GM19099 (cell line): ENCODE measurements around the gene PPP6R1.

Experiments used
- POLR2A ChIP-seq: IDR thresholded peaks from 3 replicates; pipeline ENCODE4 v1.6.1; 2011; ENCODE audit warnings: low read depth; ENCODE audit not compliant: insufficient read length; ENCODE audit errors: extremely low read depth

The PPP6R1 gene

GRCh38 chr19:55289117-55289796 is 30.4 kb upstream of the PPP6R1 start:
- no peak for TF ChIP-seq POLR2A

- no peak for TF ChIP-seq POLR2A
Observed at GRCh38 chr19:55287361-55288079, 28.7 kb upstream of the PPP6R1 start.

- no peak for TF ChIP-seq POLR2A
Observed at GRCh38 chr19:55285229-55285890, 26.5 kb upstream of the PPP6R1 start.

GRCh38 chr19:55284405-55285058 is 25.7 kb upstream of the PPP6R1 start:
- TF ChIP-seq POLR2A, result no peak

GRCh38 chr19:55283548-55284377 is 24.9 kb upstream of the PPP6R1 start, which contains the start of gene BRSK1:
BRSK1 (plus strand) TSS chr19:55283997; CDS start chr19:55284443, 446 bp downstream.
- TF ChIP-seq POLR2A, result no peak

- TF ChIP-seq POLR2A, result peak; percentile 66
Observed at GRCh38 chr19:55279770-55280643, 21.2 kb upstream of the PPP6R1 start, which contains the start of gene HSPBP1. HSPBP1 (minus strand) TSS chr19:55280110; CDS start chr19:55279608, 502 bp downstream.

- no peak for TF ChIP-seq POLR2A
Observed at GRCh38 chr19:55279340-55279739, 20.5 kb upstream of the PPP6R1 start.

- TF ChIP-seq POLR2A, result no peak
Observed at GRCh38 chr19:55278391-55279135, 19.7 kb upstream of the PPP6R1 start.

- TF ChIP-seq POLR2A, result no peak
Observed at GRCh38 chr19:55277494-55277893, 18.7 kb upstream of the PPP6R1 start.

GRCh38 chr19:55276720-55277430 is 18.1 kb upstream of the PPP6R1 start:
- TF ChIP-seq POLR2A, result no peak

- no peak for TF ChIP-seq POLR2A
Observed at GRCh38 chr19:55275851-55276719, 17.3 kb upstream of the PPP6R1 start.
